ENCODE data around the gene SNHG17. TPM values are rescaled to one million over a fixed set of nuclear protein-coding genes. Genes with fewer than 3 reads are reported as not detected.

SNHG17 gene
- total and polyA plus RNA-seq, 2 donors (not counting 1 experiment from before 2014, with no cell fraction given), result 49.6 to 78.0 TPM

DNA sequence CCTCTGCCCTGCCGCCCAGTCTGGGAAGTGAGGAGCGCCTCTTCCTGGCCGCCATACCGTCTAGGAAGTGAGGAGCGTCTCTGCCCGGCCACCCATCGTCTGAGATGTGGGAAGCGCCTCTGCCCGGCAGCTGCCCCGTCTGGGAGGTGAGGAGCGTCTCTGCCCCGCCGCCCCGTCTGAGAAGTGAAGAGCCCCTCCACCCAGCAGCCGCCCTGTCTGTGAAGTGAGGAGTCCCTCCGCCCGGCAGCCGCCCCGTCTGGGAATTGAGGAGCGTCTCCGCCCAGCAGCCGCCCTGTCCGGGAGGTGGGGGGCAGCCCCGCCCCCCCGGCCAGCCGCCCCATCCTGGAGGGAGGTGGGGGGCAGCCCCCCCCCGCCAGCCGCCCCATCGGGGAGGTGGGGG, 27.8 kb downstream of the SNHG17 start:
- ChIA-PET CTCF (no interaction called here), POLR2A (no interaction called here)
- H2AFZ ChIP-seq (ENCODE audit: insufficient read depth, low read depth, low read length, poor library complexity, severe bottlenecking), result no peak overlapping the region
- no peaks in the 10 kb centered on the region for H3K27me3 ChIP-seq (replicated peaks in 1 of 4; ENCODE audit: control extremely low read depth in 1 of 4, control insufficient read depth in 3 of 4, insufficient read depth in 4 of 4, low read length in 3 of 4)
- H3K4me3 Mint-ChIP-seq, result no peak overlapping the region
- no peak overlapping the region for H3K4me3 ChIP-seq (ENCODE audit: control extremely low read depth in 1 of 5, extremely low read depth in 1 of 5, insufficient read depth in 1 of 5, low read depth in 2 of 5, low read length in 4 of 5)
- no peaks in the 10 kb centered on the region for H3K27me3 Mint-ChIP-seq
- H3K9ac ChIP-seq (ENCODE audit: low read length), result no peak overlapping the region
- no peaks in the 10 kb centered on the region for H3K4me1 ChIP-seq (ENCODE audit: control insufficient read depth in 2 of 2, insufficient read depth in 2 of 2, low read length in 2 of 2)
- no peaks in the 10 kb centered on the region for H3K79me2 ChIP-seq (ENCODE audit: control insufficient read depth, insufficient read depth, low read length)
- peaks cover 0 to 12% of the 10 kb centered on the region in 2 experiments for H3K36me3 ChIP-seq (replicated peaks in 1 of 2; ENCODE audit: control extremely low read depth in 1 of 2, control insufficient read depth in 1 of 2, extremely low read depth in 1 of 2, insufficient read depth in 2 of 2, low read length in 1 of 2)
- no peak overlapping the region for H3K27ac Mint-ChIP-seq
- H3K27ac ChIP-seq (ENCODE audit: low read length in 2 of 2), result no peak overlapping the region
- ATAC-seq (ENCODE audit: low read depth), result no peak
- H3K9me3 ChIP-seq (ENCODE audit: control extremely low read depth in 1 of 3, control insufficient read depth in 2 of 3, insufficient read depth in 1 of 3, low read length in 2 of 3), result peaks cover 0 to 10% (median 0%) of the 10 kb centered on the region in 3 donors
- H4K20me1 ChIP-seq (ENCODE audit: control insufficient read depth, insufficient read depth, low read length, poor library complexity, severe bottlenecking), result no peaks in the 10 kb centered on the region
- no peak for DNase-seq
- H3K9me3 Mint-ChIP-seq (ENCODE audit: insufficient read depth), result peaks cover 3% of the 10 kb centered on the region
- intact Hi-C loops (cut with micrococcal nuclease), result no loop called here
- over 99% methylated on average over 23 of the region's 29 CpGs for WGBS (ENCODE audit: insufficient coverage)
- H3K4me1 Mint-ChIP-seq, result no peaks in the 10 kb centered on the region
- H3K4me2 ChIP-seq (replicated peaks; ENCODE audit: low read depth, low read length, poor library complexity, severe bottlenecking), result no peak overlapping the region
- TF ChIP-seq, protein P1, sequence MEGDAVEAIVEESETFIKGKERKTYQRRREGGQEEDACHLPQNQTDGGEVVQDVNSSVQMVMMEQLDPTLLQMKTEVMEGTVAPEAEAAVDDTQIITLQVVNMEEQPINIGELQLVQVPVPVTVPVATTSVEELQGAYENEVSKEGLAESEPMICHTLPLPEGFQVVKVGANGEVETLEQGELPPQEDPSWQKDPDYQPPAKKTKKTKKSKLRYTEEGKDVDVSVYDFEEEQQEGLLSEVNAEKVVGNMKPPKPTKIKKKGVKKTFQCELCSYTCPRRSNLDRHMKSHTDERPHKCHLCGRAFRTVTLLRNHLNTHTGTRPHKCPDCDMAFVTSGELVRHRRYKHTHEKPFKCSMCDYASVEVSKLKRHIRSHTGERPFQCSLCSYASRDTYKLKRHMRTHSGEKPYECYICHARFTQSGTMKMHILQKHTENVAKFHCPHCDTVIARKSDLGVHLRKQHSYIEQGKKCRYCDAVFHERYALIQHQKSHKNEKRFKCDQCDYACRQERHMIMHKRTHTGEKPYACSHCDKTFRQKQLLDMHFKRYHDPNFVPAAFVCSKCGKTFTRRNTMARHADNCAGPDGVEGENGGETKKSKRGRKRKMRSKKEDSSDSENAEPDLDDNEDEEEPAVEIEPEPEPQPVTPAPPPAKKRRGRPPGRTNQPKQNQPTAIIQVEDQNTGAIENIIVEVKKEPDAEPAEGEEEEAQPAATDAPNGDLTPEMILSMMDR (IDR thresholded peaks at IDR 0.05), result no peak
- TF ChIP-seq EZH2 (IDR thresholded peaks at IDR 0.05; ENCODE audit: borderline replicate concordance, insufficient read depth, low read depth, low read length, poor library complexity, severe bottlenecking), result no peak

DNA sequence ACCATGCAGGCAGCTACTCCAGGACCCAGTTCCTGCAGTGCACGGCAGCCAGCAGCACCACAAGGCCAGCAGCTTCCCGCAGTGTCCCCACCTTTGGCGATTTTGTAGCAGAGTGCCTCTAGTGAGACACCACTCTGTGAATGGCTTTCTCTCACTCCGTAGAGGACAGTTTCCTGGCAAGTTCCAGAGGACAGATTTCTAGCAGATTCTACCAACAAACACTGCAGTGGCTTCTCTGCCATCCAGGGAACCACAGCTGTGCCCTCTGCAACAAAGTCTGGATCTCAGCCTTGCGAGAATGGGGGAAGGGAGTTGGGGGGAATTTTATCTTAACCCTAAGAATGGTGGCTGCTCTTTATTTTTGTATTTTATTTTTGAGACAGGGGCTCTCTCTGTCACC, 28.7 kb downstream of the SNHG17 start:
- no peak overlapping the region for H3K4me3 ChIP-seq (ENCODE audit: control extremely low read depth in 1 of 5, extremely low read depth in 1 of 5, insufficient read depth in 1 of 5, low read depth in 2 of 5, low read length in 4 of 5)
- no peak for DNase-seq
- no peak overlapping the region for H2AFZ ChIP-seq (ENCODE audit: insufficient read depth, low read depth, low read length, poor library complexity, severe bottlenecking)
- H3K9me3 ChIP-seq (ENCODE audit: control extremely low read depth in 1 of 3, control insufficient read depth in 2 of 3, insufficient read depth in 1 of 3, low read length in 2 of 3), result peaks cover 0 to 10% (median 0%) of the 10 kb centered on the region in 3 donors
- intact Hi-C loops (cut with micrococcal nuclease), result no loop called here
- H3K4me3 Mint-ChIP-seq, result no peak overlapping the region
- CTCF ChIA-PET, result no interaction called here
- no peak for ATAC-seq (ENCODE audit: low read depth)
- no peaks in the 10 kb centered on the region for H4K20me1 ChIP-seq (ENCODE audit: control insufficient read depth, insufficient read depth, low read length, poor library complexity, severe bottlenecking)
- no peak overlapping the region for H3K4me2 ChIP-seq (replicated peaks; ENCODE audit: low read depth, low read length, poor library complexity, severe bottlenecking)
- no peaks in the 10 kb centered on the region for H3K27me3 Mint-ChIP-seq
- H3K27ac ChIP-seq (ENCODE audit: low read length in 2 of 2), result no peak overlapping the region
- H3K4me1 Mint-ChIP-seq, result no peaks in the 10 kb centered on the region
- POLR2A ChIA-PET, result no interaction called here
- no peaks in the 10 kb centered on the region for H3K27me3 ChIP-seq (replicated peaks in 1 of 4; ENCODE audit: control extremely low read depth in 1 of 4, control insufficient read depth in 3 of 4, insufficient read depth in 4 of 4, low read length in 3 of 4)
- WGBS (ENCODE audit: insufficient coverage), result 100% methylated on average over 4 of the region's 5 CpGs
- H3K9ac ChIP-seq (ENCODE audit: low read length), result no peak overlapping the region
- H3K79me2 ChIP-seq (ENCODE audit: control insufficient read depth, insufficient read depth, low read length), result no peaks in the 10 kb centered on the region
- peaks cover 0 to 9% of the 10 kb centered on the region in 2 experiments for H3K36me3 ChIP-seq (replicated peaks in 1 of 2; ENCODE audit: control extremely low read depth in 1 of 2, control insufficient read depth in 1 of 2, extremely low read depth in 1 of 2, insufficient read depth in 2 of 2, low read length in 1 of 2)
- no peak overlapping the region for H3K27ac Mint-ChIP-seq
- TF ChIP-seq, protein P1 (IDR thresholded peaks at IDR 0.05), result no peak
- no peaks in the 10 kb centered on the region for H3K4me1 ChIP-seq (ENCODE audit: control insufficient read depth in 2 of 2, insufficient read depth in 2 of 2, low read length in 2 of 2)
- H3K9me3 Mint-ChIP-seq (ENCODE audit: insufficient read depth), result peaks cover 3% of the 10 kb centered on the region

All from B cell (primary cell).